T-helper 22 cell (primary cell): Measurements from ENCODE around the gene NACAD.

ENCODE experiments used
- DNase-seq: peaks from one replicate; pipeline ENCODE4 v3.0.0-alpha.2; 2020; ENCODE audit warnings: low read depth

NACAD gene, protein sequence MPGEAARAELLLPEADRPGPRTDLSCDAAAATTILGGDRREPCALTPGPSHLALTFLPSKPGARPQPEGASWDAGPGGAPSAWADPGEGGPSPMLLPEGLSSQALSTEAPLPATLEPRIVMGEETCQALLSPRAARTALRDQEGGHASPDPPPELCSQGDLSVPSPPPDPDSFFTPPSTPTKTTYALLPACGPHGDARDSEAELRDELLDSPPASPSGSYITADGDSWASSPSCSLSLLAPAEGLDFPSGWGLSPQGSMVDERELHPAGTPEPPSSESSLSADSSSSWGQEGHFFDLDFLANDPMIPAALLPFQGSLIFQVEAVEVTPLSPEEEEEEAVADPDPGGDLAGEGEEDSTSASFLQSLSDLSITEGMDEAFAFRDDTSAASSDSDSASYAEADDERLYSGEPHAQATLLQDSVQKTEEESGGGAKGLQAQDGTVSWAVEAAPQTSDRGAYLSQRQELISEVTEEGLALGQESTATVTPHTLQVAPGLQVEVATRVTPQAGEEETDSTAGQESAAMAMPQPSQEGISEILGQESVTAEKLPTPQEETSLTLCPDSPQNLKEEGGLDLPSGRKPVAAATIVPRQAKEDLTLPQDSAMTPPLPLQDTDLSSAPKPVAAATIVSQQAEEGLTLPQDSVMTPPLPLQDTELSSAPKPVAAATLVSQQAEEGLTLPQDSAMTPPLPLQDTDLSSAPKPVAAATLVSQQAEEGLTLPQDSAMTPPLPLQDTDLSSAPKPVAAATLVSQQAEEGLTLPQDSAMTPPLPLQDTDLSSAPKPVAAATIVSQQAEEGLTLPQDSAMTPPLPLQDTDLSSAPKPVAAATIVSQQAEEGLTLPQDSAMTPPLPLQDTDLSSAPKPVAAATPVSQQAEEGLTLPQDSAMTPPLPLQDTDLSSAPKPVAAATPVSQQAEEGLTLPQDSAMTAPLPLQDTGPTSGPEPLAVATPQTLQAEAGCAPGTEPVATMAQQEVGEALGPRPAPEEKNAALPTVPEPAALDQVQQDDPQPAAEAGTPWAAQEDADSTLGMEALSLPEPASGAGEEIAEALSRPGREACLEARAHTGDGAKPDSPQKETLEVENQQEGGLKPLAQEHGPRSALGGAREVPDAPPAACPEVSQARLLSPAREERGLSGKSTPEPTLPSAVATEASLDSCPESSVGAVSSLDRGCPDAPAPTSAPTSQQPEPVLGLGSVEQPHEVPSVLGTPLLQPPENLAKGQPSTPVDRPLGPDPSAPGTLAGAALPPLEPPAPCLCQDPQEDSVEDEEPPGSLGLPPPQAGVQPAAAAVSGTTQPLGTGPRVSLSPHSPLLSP (N-terminal part only)

DNA sequence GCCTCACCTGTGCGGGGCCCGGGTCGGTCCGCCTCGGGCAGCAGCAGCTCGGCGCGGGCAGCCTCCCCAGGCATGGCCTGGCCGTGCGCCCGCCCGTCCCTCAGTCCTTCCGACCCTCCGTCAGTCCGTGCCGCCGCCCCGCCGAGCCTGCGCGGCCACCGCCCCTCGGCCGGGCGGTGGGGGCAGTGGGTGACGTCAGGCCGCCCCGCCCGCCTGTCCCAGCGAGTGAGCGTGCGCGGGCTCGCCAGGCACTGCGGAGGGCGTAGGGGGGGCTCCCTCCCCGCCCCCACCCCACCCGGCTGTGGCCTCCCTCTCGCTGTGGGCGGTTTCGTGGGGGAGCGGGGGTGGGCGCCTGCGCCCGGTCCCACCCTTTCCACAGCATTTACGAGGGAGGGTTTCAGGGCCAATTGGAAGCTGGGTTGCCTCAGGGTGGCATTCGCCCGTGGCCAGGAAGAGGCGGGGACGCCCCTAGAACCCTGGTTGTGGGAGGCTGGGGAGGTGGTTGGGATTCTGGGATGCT lies at the start of gene NACAD:
Gene NACAD (minus strand): TSS at position 149 of the 520 bp plus-strand sequence. CDS start 75 bp downstream, at position 74.
- no peak for DNase-seq

DNA sequence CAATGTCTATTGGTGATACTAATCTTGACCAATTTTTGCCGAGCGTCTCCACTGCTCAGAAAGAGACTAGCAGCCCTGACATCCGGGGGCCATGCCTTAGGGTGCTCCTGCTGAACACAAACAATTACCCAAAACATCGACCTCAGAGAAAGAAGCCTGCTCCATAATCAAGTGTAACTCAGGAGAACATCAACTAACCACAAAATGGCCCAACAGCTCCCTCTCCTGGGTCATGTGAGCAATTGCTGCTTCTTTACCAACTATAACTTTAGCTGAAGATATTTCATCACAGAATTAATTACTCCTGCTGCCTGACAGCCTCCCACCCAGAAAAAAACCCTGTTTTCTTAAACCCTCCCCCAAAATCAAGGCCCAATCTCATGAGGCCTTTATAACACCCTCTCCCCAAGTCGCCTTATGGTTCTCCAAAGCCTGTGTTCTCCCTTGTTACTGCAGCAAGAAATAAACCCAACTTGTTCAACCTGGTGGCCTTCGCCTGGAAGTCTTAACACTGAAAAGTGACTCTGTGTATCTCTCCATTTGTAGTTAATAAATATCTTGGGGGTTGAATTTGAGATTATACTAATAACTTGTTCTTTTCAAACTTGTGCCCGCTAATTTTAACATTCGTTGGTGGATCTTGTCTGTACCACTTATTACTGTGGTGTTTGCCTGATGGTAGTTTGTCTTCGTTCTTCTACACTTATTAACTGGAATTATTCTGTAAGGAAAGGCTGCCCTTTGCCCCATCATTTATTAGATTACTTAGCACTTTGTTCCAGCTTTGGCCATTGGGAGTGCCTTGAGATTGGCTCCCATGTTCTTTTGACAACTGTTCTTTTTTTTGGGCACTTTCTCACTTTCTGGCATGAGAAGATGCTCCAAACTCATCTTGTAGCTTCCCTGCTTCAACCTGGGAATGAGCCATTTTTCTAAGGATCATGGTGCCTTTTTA lies 47.6 kb upstream of the NACAD start:
- peak; percentile 20 for DNase-seq

DNA sequence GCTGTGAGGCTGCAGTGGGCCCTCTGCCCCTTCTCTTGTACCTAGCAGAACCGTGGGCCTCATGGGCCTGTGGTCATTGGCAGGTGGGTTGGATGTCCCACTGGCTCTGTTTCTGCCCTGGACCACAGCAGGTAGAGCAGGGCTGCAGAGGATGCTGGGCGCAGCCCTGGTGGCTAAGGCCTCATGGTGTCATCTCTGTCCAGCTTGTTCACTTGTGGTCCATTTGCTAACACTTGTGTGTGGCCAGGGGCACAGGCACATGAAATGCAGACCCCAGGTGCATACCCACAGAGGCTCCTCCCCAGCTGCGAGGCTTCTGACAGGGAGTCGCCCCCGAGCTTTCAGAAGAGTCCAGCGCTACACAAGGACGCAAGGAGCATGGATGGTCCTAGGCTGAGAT lies 45.1 kb upstream of the NACAD start:
- DNase-seq = no peak

DNA sequence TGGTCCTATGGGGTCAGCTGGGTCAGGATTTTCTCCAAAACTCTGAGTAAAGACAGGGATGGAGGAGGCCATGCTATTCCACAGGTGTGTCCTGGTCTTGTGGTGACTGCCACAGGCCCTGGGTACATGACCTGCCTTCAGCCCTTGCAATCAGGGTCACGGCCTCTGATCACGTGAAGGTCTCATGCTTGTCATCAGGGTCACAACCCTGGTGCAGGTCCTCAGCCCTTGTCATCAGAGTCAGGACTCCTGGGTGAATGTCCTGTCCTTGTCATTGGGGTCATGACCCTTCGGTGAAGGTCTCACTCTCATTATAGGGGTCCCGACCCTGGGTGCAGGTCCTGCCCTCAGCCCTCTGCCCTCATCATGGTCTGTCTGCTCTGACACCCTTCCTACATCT lies 44.6 kb upstream of the NACAD start:
- DNase-seq = no peak

DNA sequence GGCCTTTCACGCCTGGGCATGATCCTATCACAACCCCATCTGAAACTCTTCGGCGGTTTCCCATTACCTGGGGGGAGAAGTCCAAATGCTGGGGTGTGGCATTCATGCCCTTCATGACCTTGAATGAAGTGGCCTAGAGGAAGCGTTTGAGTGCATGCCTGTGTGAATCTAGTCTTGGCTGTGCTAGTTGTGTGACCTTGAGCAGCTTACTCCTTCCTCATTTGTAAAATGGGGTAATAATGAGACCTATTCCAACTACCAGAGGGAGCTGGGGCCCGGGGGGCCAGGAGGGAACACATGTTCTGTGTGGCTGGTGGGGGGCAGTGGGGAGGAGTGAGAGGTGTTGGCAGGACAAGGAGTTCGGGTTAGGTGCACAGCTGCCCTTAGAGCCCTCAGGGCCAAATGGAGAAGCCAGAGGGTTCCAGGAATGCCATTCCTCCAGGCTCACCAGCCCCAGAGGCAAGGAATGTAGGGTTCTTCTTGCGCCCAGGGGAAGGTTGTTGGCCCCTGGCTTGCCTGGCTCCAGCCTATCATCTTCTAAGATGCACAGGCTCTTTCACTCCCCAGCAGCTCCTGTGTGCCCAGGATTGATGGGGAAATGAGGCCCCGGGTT lies 44.0 kb upstream of the NACAD start:
- no peak for DNase-seq

DNA sequence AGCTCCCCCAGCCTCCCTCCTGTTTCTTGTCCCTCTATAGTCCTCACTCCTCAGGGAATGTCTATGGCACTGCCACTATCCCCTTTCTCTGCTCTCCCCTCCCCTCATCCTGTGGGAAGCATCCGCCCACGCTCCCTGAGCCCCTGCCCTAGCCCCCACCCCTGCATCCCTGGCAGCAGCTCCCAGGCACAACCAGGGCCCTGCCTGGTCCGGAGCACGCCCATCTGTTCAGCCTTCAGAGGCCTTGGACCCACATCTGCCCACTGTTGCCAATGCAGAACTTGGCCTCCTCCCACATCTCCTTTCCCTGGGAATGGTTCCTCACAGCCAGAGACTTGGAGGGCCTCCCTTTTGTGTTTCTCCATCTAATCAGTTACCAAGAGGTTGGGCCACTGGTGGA lies 43.1 kb upstream of the NACAD start:
- no peak for DNase-seq

DNA sequence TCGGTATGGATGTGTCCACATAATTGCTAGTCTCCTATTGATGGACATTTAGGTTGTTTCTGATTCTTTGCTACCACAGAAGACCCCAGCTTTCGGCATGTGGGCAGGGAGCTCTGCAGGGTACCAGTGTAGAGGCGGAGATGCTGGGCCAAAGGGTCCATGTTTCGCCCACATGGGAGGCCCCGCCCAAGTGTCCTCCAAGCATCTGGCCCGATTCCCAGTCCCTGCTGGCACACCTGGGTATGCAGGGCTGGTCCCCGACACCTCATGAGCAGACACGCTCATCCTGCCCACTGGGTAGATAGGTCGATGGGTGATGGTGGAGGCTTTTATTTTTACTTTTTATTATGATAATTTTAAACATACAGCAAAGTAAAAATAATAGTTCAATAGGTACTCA lies 42.1 kb upstream of the NACAD start:
- DNase-seq = no peak

DNA sequence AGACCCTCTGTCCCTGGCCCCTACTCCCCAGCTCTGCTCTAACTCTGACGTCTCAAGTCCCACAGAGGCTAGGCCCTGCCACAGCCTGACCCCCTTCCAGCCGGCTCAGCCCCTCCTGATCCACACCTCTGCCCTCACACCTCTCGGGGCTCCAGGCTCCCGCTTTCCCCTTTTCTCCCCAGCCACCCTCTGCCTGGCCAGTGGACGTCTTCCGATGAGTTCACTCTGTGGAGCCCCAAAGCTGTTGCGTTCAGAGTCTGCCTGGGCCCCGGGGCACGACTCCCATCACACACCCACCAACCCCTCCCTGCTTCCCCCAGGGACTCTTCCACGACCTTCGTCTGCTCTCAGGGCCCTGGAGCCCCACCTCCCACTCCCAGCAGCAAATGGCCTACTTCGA lies 41.1 kb upstream of the NACAD start:
- no peak for DNase-seq

DNA sequence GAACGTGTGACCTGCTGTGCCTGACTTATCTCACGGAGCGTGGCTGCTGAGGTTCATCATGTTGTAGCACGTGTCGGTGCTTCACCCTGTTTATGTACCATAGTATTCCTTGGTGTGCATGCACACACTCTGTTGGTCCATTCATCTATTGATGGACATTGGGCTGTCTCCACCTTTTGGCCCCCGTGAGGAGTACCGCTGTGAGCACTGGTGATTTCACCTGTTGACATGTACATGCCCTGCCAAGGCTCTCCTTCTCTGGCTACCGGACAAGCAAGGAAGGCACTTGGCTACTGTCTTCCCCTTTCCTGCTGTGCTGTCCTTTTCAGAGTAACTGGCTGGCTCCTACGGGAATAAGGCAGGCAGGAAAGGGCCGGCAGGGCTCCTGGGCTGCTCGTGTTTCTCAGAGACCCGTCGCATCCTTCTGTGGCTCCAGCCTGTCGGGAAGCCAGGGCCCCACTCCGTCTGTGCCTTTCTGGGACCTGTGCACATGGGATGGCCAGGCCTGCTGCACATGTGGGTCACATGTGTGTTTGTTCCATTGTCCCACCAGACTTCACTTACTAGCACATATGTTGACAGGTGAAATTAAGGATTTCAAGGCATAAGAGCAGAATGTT lies 40.5 kb upstream of the NACAD start:
- DNase-seq = no peak

DNA sequence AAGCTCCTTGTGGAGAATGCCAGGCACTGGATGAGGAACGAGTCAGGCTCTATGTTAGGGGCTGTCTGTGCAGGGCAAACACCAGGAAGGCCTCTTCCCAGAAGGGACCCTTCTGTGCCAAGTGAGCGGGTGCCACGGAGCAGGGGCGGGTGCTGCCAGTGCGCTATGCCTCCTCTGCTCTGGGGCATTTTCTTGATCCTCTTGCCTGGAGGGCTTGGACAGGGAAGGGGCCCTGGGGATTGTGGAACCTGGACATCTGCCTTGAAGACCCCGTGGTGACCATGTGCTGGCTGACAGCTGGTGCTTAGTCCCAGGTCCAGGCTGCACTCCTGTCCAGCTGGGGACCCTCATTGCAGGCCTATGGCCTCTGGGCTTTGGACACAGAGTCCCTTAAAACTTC lies 38.2 kb upstream of the NACAD start:
- no peak for DNase-seq

DNA sequence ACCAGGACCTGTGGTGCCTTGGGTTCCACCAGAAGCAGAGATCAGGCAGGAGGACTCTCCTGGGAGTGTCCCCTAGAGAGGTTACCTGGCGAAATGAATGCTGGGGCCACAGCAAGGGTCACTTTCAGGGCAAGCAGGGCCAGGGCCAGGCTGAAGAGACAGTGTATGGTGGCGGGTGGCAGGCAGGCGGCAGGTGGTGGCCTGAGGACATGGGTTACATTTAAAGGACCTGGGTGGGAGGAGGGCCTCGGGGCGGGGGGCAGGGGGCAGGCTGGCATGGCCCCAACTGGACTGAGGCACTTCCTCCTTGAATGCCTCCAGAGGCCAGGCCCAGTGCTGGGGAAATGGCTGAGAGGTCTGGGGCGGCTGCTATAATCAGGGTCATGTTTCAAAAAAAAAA lies 37.4 kb upstream of the NACAD start:
- no peak for DNase-seq

DNA sequence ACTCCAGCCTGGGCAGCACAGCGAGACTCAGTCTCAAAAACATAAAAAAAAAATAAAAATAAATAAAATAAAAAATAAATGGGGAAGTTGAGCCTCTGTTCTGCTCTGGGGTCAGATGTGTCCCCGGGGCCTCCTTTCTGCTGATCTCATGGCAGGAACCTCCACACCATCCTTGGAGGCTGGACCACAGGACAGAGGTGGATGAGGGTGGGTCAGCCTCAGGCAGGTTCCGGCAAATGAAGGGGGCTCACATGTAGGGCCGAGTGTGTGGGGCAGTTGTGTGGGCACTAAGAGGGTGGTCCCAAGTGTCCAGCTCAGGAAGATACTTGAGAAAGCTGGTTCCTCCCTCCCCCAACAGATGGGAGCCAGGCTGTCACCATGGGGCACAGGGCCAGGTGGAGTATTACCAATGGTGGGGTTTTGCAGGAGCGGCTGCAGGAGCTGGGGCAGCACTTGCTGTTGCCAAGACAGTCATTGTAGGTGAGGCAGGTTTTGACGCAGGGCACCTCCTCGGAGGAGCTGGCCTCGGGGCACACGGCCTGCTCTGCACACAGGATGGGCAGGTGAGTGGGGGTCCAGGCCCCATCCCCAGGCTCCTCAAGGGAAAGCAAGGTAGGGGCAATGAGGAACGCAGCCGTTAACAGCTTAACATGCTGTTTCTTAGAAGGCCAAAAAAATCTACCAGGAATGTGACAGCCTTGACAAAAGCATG lies 36.6 kb upstream of the NACAD start:
- DNase-seq = no peak

DNA sequence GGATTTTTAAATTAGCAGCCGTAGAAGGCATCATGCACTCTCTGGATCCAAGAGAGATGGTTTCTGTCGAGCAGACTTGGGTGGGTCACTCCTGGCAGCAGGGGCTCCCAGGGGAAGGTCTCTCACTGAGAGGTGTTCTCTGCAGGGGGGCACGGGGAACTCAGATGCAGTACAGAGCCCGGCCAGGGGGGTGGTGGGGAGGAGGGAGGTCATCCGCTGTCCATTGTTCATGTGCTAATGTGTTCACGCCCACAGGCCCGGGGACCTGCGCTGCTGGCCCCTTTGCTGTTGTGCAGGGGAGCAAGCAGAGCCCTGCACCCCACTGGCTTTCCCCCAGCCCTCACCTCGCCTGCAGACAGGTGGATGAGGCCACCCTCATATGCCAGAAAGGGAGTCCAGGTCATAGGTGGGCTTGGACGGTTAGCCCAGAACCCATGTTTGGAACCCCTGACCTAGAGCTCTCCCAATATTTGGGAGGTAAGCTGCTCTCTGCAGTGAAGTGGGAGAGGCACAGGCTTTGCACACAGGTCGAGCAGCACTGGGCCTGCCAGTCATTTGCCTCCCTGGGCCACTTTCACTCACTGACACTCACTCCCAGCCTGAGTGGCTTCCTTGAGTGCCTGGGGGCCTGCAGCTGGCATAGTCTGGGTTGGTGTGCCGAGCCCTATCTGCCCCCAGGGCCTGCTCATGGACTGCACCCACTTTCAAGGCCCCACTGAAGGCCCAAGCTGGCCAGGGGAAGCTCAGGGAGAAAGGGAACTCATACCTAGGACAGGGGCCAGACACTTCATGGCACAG lies 35.3 kb upstream of the NACAD start:
- no peak for DNase-seq

DNA sequence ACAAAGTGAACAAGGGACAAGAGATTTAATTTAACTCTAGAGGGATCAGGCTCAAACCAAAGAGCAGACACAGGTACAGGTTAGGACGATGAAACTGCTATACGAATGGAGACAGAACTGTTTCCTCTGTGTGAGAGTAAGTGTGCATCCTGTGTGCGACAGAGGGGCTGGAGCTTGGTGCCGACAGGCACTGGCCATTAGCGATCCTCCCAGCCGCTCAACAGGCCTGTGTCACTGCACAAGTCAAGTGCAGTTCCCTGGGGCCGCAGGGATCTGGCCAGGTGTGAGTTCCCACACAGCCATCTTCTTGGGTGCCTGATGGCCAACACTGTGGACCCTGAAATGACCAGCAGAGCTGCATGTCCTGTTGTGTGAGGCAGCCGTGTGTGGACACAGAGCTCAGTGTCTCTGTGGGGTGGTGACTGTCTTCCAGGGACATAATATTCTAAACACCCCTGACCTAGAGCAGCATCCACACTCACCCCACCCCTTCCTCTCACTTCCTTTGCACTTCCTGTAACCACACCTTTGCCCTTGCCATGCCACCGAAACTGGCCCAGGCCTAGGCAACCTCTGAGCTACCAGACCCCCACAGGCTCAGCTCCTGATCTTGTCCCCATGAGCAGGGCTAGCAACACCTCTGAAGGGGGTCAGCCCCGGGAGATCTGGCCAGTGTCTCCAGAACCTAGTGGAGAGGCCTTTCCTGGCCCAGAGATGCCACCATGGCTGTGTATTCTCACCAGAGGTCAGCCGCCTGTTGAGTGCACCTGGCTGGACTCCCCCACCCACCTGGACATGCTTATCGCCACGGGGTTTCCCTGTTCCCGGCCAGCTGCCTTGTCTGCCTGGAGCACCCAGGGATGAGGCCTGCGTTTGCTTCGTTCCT lies 34.4 kb upstream of the NACAD start:
- no peak for DNase-seq

DNA sequence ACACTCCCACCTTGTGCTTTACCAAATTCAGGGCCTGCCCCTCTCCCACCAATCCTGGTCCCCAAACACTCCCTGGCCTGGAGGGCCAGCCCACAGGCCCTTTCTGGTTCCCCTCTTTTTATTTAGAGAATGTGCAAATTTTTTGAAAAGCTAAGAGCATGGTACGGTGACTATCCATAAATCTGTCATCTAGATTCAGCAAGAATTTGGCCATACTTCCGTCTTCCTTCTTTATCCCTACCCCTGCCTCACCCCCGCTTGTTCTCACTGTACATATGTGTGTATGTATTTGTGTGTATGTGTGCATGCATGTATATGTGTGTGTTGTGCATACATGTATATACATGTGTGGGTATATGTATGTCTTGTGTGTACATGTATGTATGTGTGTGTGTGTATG lies 30.8 kb upstream of the NACAD start:
- no peak for DNase-seq

DNA sequence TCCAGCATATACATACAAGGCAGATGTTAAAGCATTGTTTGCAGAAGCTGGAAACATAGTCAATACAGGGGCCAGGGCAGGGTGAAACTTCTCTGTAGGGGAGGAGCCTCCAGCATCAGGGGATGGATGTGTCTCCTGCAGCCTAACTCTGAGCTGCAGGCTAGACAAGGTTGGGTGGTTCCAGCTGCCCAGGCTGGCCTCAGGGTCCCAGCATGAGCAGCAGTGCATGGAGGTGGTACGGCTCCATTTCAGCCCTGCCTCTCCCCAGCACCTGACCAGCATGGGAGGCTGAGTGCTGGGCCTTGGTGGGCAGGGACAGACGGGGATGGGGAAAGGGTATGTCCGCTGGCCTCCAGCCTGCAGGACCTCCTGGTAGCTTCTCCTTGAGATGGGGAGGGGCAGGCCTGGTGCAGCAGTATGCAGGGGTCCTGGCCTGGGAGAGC lies 30.1 kb upstream of the NACAD start:
- no peak for DNase-seq

DNA sequence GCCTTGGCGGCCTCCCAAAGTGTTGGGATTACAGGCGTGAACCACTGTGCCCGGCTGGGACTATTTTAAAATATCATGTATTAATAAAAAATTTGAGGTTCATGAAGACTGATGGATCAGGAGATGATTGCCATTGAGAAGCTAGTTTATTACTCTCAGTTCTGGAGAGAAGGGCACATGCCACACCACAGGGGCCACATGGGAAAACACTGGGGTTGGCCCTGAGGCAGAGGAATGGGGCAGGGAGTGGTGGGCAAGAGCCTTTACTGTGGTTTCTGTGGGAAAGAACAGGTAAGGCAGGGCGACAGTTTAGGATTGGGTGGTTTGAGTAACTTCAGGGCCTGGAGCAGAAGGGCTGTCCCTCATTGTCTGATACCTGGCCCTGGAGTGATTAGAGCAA lies 29.5 kb upstream of the NACAD start:
- no peak for DNase-seq
